ENCODE results near the gene CLDN20. TPM values are rescaled to one million over a fixed set of nuclear protein-coding genes. Genes with fewer than 3 reads are reported as not detected.
"Not testable (repeated sequence)": the region's sequence is repeated elsewhere in the genome, so short reads cannot be mapped to it uniquely, and the experiment has no call there.

Gene CLDN20
- total RNA-seq, 2 experiments from 2014 or later, result not detected

DNA sequence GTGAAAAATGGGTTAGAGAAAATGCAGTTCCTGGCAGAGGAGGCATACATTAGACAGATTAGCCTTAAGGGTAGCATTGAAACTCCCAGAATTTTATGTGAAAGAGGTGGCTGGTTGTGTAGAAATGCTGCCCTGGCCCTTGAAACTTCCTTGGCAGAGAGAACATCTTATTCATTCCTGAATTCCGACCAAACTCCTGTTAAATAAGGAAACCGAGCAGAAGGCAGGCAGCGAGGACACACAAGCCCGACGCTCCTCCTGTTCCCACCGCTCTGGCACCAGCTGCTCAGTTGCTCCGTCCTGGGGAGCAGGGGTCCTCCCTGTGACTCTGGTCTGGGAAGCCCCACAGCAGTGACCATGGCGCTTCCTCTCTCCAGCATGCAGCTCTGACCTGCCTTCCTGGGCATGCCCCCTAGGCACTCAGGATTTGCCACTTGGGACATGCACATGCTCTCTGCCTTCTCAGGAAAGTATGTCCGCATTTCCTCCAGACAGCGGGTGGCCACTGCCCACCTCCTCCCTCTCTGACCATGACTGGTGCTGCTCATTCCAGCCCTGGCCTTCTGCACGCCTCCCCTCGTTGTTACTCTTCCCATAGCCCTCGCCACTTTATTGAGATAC is 35.2 kb upstream of the CLDN20 start:
- Mint-ChIP-seq H3K36me3 (ENCODE audit: low read depth) (no peaks in the 10 kb centered on the region), H3K4me3 (no peak overlapping the region), H3K27me3 (ENCODE audit: low read depth) (peaks cover 2% of the 10 kb centered on the region), H3K4me1 (ENCODE audit: low read depth) (peaks cover 12% of the 10 kb centered on the region), H3K27ac (no peak overlapping the region), H3K9me3 (ENCODE audit: insufficient read depth) (no peaks in the 10 kb centered on the region)
- no peak for ATAC-seq
- CTCF ChIA-PET, result no interaction called here
- DNase-seq, result no peak
- POLR2A ChIA-PET, result no interaction called here

DNA sequence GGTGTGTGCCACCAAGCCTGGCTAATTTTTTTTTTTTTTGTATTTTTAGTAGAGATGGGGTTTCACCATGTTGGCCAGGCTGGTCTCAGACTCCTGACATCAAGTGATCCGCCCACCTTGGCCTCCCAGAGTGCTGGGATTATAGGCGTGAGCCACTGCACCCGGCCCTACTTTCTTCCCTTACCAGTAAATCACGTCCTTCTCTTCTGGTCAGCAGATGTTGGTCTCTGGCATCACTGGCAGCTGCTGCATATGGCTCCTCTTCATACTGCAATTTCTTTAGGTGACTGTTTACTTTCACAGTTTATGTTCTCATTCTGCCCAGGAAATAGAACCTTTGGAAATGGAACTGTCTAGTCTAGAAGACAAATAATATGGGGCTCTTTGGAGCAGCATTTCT is 32.8 kb upstream of the CLDN20 start:
- H3K4me3 Mint-ChIP-seq; H3K27me3 Mint-ChIP-seq (ENCODE audit: low read depth); DNase-seq; CTCF ChIA-PET; H3K9me3 Mint-ChIP-seq (ENCODE audit: insufficient read depth); H3K27ac Mint-ChIP-seq; H3K4me1 Mint-ChIP-seq (ENCODE audit: low read depth); ATAC-seq; H3K36me3 Mint-ChIP-seq (ENCODE audit: low read depth): not testable (repeated sequence)
- POLR2A ChIA-PET, result interaction anchor here (0.6 kb wide), 1 partner anchor 36 kb away, joined by 3 read pairs; no protein-coding TSS in a partner anchor

DNA sequence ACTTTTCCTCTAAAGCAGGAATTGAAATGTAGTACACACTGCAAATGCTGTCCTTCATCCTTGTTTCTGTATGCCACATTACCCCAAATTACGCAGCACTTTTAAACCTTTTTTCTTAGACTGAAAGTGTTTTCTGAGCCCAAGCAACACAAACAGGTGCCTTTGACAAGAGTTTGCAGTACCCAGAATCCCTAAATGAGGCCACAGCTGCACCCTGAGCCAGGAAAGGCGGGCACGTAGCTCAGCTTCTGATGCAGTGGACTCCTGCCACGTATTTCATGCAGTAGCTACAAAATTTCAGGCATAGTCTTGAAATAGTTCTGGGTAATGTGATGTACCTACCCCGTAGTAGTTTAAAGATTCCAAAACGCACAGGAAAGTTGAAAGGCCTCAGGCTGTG is 31.0 kb upstream of the CLDN20 start:
- H3K4me3 Mint-ChIP-seq, result no peak overlapping the region
- H3K27me3 Mint-ChIP-seq (ENCODE audit: low read depth), result peaks cover 3% of the 10 kb centered on the region
- no peaks in the 10 kb centered on the region for H3K4me1 Mint-ChIP-seq (ENCODE audit: low read depth)
- peaks cover under 1% of the 10 kb centered on the region for H3K36me3 Mint-ChIP-seq (ENCODE audit: low read depth)
- ChIA-PET CTCF (no interaction called here), POLR2A (no interaction called here)
- H3K9me3 Mint-ChIP-seq (ENCODE audit: insufficient read depth), result peaks cover 1% of the 10 kb centered on the region
- DNase-seq (no peak), ATAC-seq (no peak)
- H3K27ac Mint-ChIP-seq, result no peak overlapping the region

DNA sequence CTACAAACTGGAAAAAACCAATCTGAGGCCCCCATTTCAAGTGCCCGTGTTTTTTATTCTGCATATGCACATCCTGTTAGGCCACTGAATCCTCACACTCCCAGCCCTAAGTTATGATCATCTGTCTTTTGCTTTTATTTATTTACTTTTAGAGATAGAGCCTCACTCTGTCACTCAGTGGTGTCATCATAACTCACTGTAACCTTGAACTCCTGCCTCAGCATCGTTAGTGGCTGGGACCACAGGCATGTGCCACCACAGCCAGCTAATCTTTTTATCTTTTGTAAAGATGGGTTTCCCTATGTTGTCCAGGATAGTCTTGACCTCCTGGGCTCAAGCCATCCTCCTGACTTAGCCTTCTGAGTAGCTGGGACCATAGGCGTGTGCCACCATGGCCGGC is 29.6 kb upstream of the CLDN20 start:
- H3K9me3 Mint-ChIP-seq (ENCODE audit: insufficient read depth), result peaks cover 4% of the 10 kb centered on the region
- DNase-seq (no peak), ATAC-seq (no peak)
- H3K4me1 Mint-ChIP-seq (ENCODE audit: low read depth), result no peaks in the 10 kb centered on the region
- H3K4me3 Mint-ChIP-seq, result no peak overlapping the region
- H3K36me3 Mint-ChIP-seq (ENCODE audit: low read depth), result peaks cover 2% of the 10 kb centered on the region
- H3K27me3 Mint-ChIP-seq (ENCODE audit: low read depth), result peaks cover 3% of the 10 kb centered on the region
- H3K27ac Mint-ChIP-seq, result no peak overlapping the region
- CTCF ChIA-PET, result no interaction called here
- POLR2A ChIA-PET, result no interaction called here

DNA sequence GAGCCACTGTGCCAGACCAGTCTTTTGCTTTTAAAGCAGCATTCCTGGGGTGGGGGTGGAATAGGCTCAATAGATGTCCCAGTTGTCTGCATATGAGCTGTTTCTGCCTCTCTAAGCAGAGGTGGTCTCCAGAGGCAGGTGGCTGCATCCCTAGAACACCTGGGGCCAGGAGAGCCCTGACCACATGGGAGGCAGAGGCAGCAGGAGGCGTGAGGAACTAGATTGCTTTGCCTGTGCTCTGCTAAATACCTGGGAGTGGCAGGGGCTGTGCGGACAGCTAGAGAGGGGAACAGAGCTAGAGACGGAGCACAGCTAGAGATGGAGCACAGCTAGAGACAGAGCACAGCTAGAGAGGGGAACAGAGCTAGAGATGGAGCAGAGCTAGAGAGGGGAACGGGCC is 29.1 kb upstream of the CLDN20 start:
- ATAC-seq, result no peak
- no peak for DNase-seq
- Mint-ChIP-seq H3K27me3 (ENCODE audit: low read depth) (peaks cover 3% of the 10 kb centered on the region), H3K4me3 (no peak overlapping the region), H3K9me3 (ENCODE audit: insufficient read depth) (peaks cover 4% of the 10 kb centered on the region), H3K36me3 (ENCODE audit: low read depth) (peaks cover 2% of the 10 kb centered on the region), H3K27ac (no peak overlapping the region), H3K4me1 (ENCODE audit: low read depth) (no peaks in the 10 kb centered on the region)
- ChIA-PET POLR2A (no interaction called here), CTCF (interaction anchor here (0.7 to 1.1 kb wide), 2 partner anchors 34 to 60 kb away, joined by 3 read pairs; no protein-coding TSS in a partner anchor)

DNA sequence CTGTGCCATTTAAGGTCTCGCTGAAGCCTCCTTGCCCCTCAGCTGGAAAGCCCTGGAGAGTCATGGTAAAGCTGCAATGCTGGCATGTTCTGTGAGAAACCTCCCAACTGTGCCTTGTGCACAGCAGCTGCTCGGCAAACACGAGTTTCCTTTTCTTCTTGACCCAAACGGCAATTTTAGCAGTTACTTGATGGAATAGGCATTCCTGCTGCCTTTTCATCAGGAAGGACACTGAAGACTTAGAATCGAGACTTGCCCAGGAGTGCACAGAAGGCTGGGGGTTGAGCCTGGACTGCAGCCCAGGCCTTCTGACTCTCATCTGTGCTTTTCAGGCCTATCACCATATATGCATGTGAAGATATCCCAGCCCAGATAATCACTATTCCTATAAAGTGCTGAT is 28.7 kb upstream of the CLDN20 start:
- DNase-seq, result no peak
- no peak for ATAC-seq
- Mint-ChIP-seq H3K9me3 (ENCODE audit: insufficient read depth) (peaks cover 4% of the 10 kb centered on the region), H3K4me3 (no peak overlapping the region), H3K36me3 (ENCODE audit: low read depth) (peaks cover 2% of the 10 kb centered on the region), H3K27me3 (ENCODE audit: low read depth) (peaks cover 1% of the 10 kb centered on the region), H3K4me1 (ENCODE audit: low read depth) (no peaks in the 10 kb centered on the region), H3K27ac (no peak overlapping the region)
- CTCF ChIA-PET, result interaction anchor here (0.7 to 1.3 kb wide), 4 partner anchors 33 to 61 kb away, joined by 3 to 6 read pairs (median 3); no protein-coding TSS in a partner anchor
- POLR2A ChIA-PET, result no interaction called here

DNA sequence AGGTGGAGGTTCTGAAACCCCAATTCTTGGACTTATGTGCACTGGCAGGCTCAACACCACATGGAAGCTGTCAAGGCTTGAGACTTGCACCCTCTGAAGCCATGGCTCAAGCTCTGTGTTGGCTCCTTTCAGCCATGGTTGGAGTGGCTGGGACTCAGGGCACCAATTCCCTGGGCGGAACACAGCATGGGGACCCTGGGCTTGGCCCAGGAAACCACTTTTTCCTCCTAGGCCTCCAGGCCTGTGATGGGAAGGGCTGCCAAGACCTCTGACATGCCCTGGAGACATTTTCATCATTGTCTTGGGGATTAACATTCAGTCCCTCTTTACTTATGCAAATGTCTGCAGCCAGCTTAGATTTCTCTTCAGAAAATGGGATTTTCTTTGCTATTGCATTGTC is 26.2 kb upstream of the CLDN20 start:
- no peak overlapping the region for H3K27ac Mint-ChIP-seq
- H3K36me3 Mint-ChIP-seq (ENCODE audit: low read depth), result peaks cover 2% of the 10 kb centered on the region
- peaks cover 4% of the 10 kb centered on the region for H3K9me3 Mint-ChIP-seq (ENCODE audit: insufficient read depth)
- peaks cover 1% of the 10 kb centered on the region for H3K27me3 Mint-ChIP-seq (ENCODE audit: low read depth)
- ATAC-seq, result no peak
- H3K4me1 Mint-ChIP-seq (ENCODE audit: low read depth), result no peaks in the 10 kb centered on the region
- CTCF ChIA-PET, result no interaction called here
- H3K4me3 Mint-ChIP-seq, result no peak overlapping the region
- no peak for DNase-seq
- POLR2A ChIA-PET, result no interaction called here

DNA sequence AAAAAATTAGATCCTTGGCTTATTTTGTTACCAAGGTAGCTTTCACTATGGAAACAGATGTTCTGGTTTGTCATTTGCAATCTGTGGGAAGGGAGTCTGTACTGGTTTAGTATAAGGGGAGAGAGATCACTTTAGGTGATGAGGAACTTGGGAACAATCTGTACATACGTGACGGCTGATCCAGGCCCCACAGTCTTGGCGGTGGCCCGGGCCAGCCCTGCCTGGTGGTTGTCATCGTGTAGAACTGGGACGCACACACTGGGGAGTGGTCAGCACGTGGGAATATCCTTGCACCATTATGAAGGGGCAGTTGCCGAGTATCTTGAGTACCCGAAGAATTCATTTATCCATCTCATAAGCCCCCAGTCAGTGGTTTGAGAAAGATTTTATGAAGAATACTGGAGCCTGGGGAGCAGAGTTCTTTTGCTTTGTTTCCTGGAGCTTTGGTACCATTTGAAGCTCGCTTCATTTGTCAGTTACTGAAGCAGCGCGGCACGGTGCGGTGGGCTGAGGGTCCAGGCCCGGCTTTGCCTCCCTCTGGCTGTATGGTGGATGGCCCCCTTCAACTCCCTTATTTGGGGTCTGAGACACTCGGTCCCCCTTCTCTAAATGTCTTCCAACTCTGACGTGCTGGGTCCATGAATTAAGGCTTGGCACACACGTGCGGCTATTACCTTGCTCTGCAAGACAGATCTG is 22.8 kb upstream of the CLDN20 start:
- no peak overlapping the region for H3K27ac Mint-ChIP-seq
- ATAC-seq, result no peak

DNA sequence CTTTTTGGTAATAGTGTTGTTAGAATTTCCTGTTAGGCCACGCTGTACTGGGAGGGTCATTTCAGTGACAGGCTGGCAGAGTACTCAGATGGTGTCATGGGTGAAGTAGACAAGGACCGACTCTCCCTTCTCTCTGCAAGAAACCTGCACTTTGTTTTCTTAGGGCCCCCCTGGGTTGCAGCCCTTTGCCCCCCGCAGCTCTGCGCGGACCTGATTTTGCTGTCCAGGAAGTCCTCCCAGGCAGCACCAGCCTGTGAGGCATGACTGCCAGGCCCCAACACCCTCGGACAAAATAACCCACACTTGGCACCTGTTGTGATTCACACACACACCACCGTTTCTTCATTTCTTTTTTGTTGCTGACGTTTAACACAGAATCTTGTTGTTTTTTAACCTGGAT is 21.8 kb upstream of the CLDN20 start:
- DNase-seq, result no peak
- Mint-ChIP-seq H3K4me3 (no peak overlapping the region), H3K27ac (no peak overlapping the region), H3K4me1 (ENCODE audit: low read depth) (no peaks in the 10 kb centered on the region), H3K9me3 (ENCODE audit: insufficient read depth) (peaks cover 4% of the 10 kb centered on the region), H3K27me3 (ENCODE audit: low read depth) (no peaks in the 10 kb centered on the region), H3K36me3 (ENCODE audit: low read depth) (peaks cover 5% of the 10 kb centered on the region)
- POLR2A ChIA-PET, result no interaction called here
- ATAC-seq, result no peak
- CTCF ChIA-PET, result no interaction called here

More for the DNA sequence above, 22.8 kb upstream of the CLDN20 start:
- no peaks in the 10 kb centered on the region for H3K4me1 Mint-ChIP-seq (ENCODE audit: low read depth)
- no peaks in the 10 kb centered on the region for H3K27me3 Mint-ChIP-seq (ENCODE audit: low read depth)
- peaks cover 2% of the 10 kb centered on the region for H3K36me3 Mint-ChIP-seq (ENCODE audit: low read depth)
- POLR2A ChIA-PET, result no interaction called here
- CTCF ChIA-PET, result interaction anchor here (0.6 kb wide), 1 partner anchor 313 kb away, joined by 3 read pairs; no protein-coding TSS in a partner anchor
- DNase-seq, result no peak
- H3K4me3 Mint-ChIP-seq, result no peak overlapping the region
- H3K9me3 Mint-ChIP-seq (ENCODE audit: insufficient read depth), result peaks cover 4% of the 10 kb centered on the region

DNA sequence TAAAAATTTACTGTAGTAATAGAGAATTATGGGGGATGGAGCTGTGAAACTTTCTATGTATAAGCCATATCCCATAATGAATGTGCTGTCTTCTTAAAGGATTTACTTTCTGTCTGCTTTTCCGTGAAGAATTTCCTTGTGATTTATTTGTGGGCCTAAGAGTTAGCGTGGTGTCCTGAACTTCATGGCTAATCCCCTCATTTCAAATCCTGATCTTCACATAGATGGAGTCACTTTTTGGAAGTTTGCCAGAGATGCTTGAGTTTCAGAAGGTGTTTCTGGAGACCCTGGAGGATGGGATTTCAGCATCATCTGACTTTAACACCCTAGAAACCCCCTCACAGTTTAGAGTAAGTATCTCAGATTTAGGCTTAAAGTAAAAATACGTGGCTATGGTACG is 19.4 kb upstream of the CLDN20 start:
- peaks cover 6% of the 10 kb centered on the region for H3K36me3 Mint-ChIP-seq (ENCODE audit: low read depth)
- no peaks in the 10 kb centered on the region for H3K4me1 Mint-ChIP-seq (ENCODE audit: low read depth)
- no peaks in the 10 kb centered on the region for H3K9me3 Mint-ChIP-seq (ENCODE audit: insufficient read depth)
- no peaks in the 10 kb centered on the region for H3K27me3 Mint-ChIP-seq (ENCODE audit: low read depth)
- no peak for ATAC-seq
- H3K27ac Mint-ChIP-seq, result no peak overlapping the region
- DNase-seq, result no peak
- no peak overlapping the region for H3K4me3 Mint-ChIP-seq
- ChIA-PET CTCF (no interaction called here), POLR2A (no interaction called here)

DNA sequence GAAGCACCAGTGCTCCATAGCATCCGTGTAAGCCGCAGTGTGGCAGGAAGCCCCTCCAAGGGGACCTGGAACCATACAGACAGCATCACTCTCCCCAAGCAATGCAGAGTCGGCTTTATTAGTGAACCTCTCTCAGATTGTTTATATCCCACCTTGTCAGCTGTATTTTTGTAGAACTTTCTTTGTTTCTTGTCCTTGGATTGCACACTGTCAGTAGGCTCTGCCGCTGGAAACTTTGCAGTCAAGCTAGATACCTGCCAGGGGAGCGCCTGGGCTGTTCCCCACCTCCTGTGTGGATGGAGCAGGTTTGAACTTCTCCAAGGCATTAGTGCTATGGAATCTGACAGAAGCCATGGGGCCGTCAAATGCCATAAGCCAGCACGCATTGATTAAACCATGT is 18.6 kb upstream of the CLDN20 start:
- POLR2A ChIA-PET, result no interaction called here
- Mint-ChIP-seq H3K9me3 (ENCODE audit: insufficient read depth) (no peaks in the 10 kb centered on the region), H3K4me1 (ENCODE audit: low read depth) (no peaks in the 10 kb centered on the region), H3K27ac (no peak overlapping the region), H3K36me3 (ENCODE audit: low read depth) (peaks cover 9% of the 10 kb centered on the region), H3K27me3 (ENCODE audit: low read depth) (no peaks in the 10 kb centered on the region), H3K4me3 (no peak overlapping the region)
- CTCF ChIA-PET, result no interaction called here
- no peak for ATAC-seq
- DNase-seq, result no peak

DNA sequence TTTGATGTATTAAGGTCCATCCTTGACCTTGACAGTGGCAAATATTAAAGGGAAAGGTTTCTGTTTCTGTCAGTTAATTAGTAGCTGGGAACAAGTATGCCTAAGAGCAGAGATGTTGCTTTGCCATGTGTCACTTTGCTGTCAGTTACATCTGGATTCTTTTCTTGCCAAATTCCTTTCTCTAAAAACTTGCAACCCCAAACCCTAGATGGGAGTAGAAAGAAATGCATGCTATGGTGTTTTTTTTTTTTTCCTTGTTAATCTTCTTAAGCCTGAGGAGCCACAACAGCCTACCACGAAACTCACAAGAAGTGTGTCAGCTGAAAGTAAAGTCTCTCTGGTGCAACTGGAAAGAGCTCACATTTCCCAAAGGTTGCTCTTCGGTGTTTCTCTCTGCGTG is 18.0 kb upstream of the CLDN20 start:
- Mint-ChIP-seq H3K27ac (no peak overlapping the region), H3K4me1 (ENCODE audit: low read depth) (no peaks in the 10 kb centered on the region), H3K9me3 (ENCODE audit: insufficient read depth) (no peaks in the 10 kb centered on the region), H3K36me3 (ENCODE audit: low read depth) (peaks cover 11% of the 10 kb centered on the region), H3K4me3 (no peak overlapping the region), H3K27me3 (ENCODE audit: low read depth) (no peaks in the 10 kb centered on the region)
- ATAC-seq, result no peak
- DNase-seq, result no peak
- CTCF ChIA-PET, result no interaction called here
- POLR2A ChIA-PET, result no interaction called here
